Cardiac muscle cell (in vitro differentiated cells and primary cell): ENCODE data around the gene ACSBG1. TPM values are rescaled to one million over a fixed set of nuclear protein-coding genes. Genes with fewer than 3 reads are reported as not detected.

Source experiments
- DNase-seq, 2 donors: peaks; one replicate each; pipeline versions ENCODE4 v3.0.0 to v3.0.0-alpha.2; 2010 to 2017; ENCODE audit warnings: low read depth in 1 of 2, low spot score in 1 of 2
- H3K27ac ChIP-seq: fragments of 200-600 bp; sonication (generic); 2 replicates; pipeline ENCODE4 v1.5.1; 2016
- H3K27me3 ChIP-seq: fragments of 200-600 bp; sonication (generic); 2 replicates; pipeline ENCODE4 v1.6.0; 2016; ENCODE audit warnings: control low read depth
- H3K36me3 ChIP-seq: fragments of 200-600 bp; sonication (generic); 2 replicates; pipeline ENCODE4 v1.5.1; 2016; ENCODE audit warnings: control low read depth
- H3K4me1 ChIP-seq: fragments of 200-600 bp; sonication (generic); 2 replicates; pipeline ENCODE4 v1.8.1; 2017; ENCODE audit warnings: low read depth, mild to moderate bottlenecking, mixed run types
- H3K4me3 ChIP-seq: fragments of 200-600 bp; sonication (generic); 2 replicates; pipeline ENCODE4 v1.5.1; 2016; ENCODE audit warnings: mild to moderate bottlenecking
- H3K9me3 ChIP-seq: fragments of 200-600 bp; sonication (generic); 2 replicates; pipeline ENCODE4 v1.5.1; 2017; ENCODE audit warnings: low read depth, mild to moderate bottlenecking, control low read depth
- polyA plus RNA-seq: library from polyadenylated mRNA; unstranded; fragments of >200 nt; fragmentation: Nextera tagmentation; extraction: Ambion mirVana; gene quantifications from 2 replicates; pipeline ENCODE4 v1.2.1, GENCODE V29; 2016
- total RNA-seq: library from RNA; depleted of rRNA; stranded (reverse); fragments of >200 nt; gene quantifications from 2 replicates; pipeline ENCODE4 v1.2.3, GENCODE V29; 2016
- TF ChIP-seq, protein P1 (sequence below): IDR thresholded peaks from 2 replicates; pipeline ENCODE4 v1.5.1; 2012; ENCODE audit warnings: low read depth, mild to moderate bottlenecking, low read length

ACSBG1 gene
- total and polyA plus RNA-seq, 2 experiments from 2014 or later = 0.13 to 0.24 TPM

DNA sequence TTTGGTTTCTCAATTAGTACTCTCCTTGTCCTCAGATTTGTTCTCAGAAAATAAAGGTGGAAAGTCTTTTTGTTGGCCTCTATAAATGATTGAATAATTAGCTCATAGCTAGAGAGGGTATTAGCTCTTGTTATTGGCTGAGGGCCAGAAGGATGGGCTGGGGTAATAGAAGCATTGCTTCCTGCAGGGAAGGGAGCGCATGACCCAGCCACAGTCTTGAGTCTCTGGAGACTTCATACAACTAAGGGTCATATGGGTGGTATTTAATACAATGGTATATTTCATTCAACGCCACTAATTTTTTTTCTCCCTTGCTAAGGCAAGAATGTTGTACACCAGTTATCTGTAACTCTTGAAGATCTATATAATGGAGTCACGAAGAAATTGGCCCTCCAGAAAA is 38.4 kb upstream of the ACSBG1 start:
- Histone ChIP-seq H3K4me3 (no peak overlapping the region), H3K27ac (no peak overlapping the region), H3K27me3 (no peaks in the 10 kb centered on the region), H3K9me3 (no peaks in the 10 kb centered on the region), H3K4me1 (no peaks in the 10 kb centered on the region), H3K36me3 (no peaks in the 10 kb centered on the region)
- TF ChIP-seq, protein P1, sequence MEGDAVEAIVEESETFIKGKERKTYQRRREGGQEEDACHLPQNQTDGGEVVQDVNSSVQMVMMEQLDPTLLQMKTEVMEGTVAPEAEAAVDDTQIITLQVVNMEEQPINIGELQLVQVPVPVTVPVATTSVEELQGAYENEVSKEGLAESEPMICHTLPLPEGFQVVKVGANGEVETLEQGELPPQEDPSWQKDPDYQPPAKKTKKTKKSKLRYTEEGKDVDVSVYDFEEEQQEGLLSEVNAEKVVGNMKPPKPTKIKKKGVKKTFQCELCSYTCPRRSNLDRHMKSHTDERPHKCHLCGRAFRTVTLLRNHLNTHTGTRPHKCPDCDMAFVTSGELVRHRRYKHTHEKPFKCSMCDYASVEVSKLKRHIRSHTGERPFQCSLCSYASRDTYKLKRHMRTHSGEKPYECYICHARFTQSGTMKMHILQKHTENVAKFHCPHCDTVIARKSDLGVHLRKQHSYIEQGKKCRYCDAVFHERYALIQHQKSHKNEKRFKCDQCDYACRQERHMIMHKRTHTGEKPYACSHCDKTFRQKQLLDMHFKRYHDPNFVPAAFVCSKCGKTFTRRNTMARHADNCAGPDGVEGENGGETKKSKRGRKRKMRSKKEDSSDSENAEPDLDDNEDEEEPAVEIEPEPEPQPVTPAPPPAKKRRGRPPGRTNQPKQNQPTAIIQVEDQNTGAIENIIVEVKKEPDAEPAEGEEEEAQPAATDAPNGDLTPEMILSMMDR = no peak
- DNase-seq = no peak

DNA sequence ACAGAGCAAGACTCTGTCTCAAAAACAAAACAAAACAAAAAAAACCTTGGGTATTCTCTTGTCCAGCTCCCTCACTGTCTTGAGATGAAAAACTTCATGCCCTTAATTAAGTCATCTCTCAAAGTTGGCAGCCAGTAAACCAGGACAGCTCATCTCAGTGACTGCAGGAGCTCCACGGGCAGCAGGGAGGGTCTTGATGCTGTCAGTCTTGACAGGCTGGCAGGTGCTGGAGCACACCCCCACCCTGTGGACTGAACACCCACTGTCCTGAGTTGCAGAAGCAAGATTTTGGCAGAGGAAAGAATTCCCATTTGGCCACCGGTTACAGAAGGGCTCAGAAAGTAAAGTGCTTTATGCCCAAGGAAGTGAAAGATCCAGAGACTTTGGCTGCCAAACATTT is 38.0 kb upstream of the ACSBG1 start:
- DNase-seq = no peak
- Histone ChIP-seq H3K27ac (no peak overlapping the region), H3K27me3 (no peaks in the 10 kb centered on the region), H3K36me3 (no peaks in the 10 kb centered on the region), H3K9me3 (no peaks in the 10 kb centered on the region), H3K4me3 (no peak overlapping the region), H3K4me1 (peaks cover under 1% of the 10 kb centered on the region)
- TF ChIP-seq, protein P1 = no peak

DNA sequence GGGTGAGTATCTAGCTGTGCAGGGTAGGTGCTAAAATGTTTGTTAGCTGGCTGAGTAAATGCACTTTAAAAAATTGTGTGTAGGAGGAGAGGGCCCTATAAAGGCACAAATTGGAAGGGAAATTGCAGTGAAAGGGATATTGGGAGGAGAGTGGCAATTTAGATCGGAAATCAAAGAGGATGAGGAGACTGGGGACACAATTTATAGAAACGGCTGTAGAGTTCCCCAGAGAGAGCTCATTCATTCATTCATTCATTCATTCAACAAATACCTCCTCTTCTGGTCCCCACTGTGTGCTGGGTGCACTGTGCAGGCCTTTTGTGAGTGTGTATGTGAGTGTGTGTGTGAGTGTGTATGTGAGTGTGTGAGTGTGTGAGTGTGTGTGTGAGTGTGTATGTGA is 32.4 kb upstream of the ACSBG1 start:
- peaks cover 8% of the 10 kb centered on the region for H3K27me3 ChIP-seq
- H3K27ac ChIP-seq = peak overlapping the region; percentile 89
- TF ChIP-seq, protein P1 = no peak
- no peak overlapping the region for H3K4me3 ChIP-seq
- DNase-seq = no peak
- peaks cover 19% of the 10 kb centered on the region for H3K4me1 ChIP-seq
- no peaks in the 10 kb centered on the region for H3K36me3 ChIP-seq
- H3K9me3 ChIP-seq = no peaks in the 10 kb centered on the region

DNA sequence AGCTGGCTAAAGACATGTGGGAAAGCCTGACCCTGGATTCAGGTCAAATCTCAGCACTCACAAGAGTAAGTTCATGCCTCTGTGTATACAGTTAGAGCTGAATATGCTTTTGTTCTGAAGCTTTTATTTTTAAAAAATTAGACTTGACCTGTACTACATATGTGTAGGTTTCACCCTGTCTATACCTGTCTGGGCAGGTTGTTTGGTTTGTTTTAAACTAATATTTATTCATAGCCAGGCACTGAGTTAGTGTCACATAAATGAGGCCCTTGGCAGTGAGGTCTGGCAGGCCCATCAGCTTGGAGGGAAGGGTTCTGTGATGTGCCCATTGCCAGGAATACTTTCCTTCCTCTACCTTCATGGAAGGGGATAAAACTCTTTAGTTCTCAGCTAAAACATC is 31.9 kb upstream of the ACSBG1 start:
- TF ChIP-seq, protein P1 = no peak
- H3K9me3 ChIP-seq = no peaks in the 10 kb centered on the region
- peaks cover 19% of the 10 kb centered on the region for H3K4me1 ChIP-seq
- DNase-seq = no peak
- peak overlapping the region; percentile 89 for H3K27ac ChIP-seq
- H3K36me3 ChIP-seq = no peaks in the 10 kb centered on the region
- peaks cover 8% of the 10 kb centered on the region for H3K27me3 ChIP-seq
- H3K4me3 ChIP-seq = no peak overlapping the region

DNA sequence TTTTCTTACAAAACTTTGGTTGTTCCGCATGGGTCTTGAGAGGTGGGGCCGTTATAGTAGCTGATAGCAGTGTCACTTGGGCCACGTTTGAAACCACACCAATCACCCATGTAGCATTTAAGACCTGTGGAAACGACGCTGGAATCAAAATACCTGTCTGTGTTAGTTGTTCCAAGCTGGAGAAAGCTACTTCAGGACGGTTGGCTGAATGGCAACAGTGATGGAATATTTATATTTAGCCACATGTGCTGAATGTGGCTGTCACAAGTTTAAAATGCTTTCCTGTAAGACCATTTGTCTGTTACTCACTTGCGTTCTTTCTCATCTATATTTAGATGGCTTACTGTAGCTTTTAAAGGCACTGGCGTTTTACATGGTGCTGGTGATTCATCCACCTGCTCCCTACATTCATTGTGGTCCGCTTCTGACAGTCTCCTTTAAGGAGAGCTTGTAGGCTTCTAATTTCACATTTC is 31.4 kb upstream of the ACSBG1 start:
- Histone ChIP-seq H3K27ac (peak overlapping the region; percentile 89), H3K4me3 (no peak overlapping the region), H3K36me3 (no peaks in the 10 kb centered on the region), H3K4me1 (peaks cover 19% of the 10 kb centered on the region), H3K27me3 (peaks cover 8% of the 10 kb centered on the region), H3K9me3 (no peaks in the 10 kb centered on the region)
- peak; percentile 11 to 78 for DNase-seq
- TF ChIP-seq, protein P1 = no peak

DNA sequence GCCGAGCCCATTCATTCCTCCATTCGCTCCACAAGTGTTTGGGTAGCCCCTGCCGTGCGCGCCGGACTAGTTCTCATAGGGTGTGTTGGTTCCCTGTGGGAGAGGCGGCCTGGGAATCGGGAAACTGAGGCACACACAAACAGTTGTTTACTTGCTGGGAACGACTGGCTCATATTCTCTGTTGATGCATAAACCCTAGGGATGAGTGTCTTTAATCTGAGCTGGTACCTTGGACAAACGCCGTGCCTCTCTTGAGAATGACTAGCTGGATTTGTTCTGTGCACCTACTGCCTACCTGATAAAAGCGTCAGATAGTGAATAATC is 30.7 kb upstream of the ACSBG1 start:
- H3K27ac ChIP-seq = peak overlapping the region; percentile 89
- H3K9me3 ChIP-seq = no peaks in the 10 kb centered on the region
- TF ChIP-seq, protein P1 = no peak
- H3K4me1 ChIP-seq = peaks cover 19% of the 10 kb centered on the region
- no peak for DNase-seq
- peaks cover 8% of the 10 kb centered on the region for H3K27me3 ChIP-seq
- H3K4me3 ChIP-seq = no peak overlapping the region
- no peaks in the 10 kb centered on the region for H3K36me3 ChIP-seq
